CD14-positive monocyte (primary cell): Measurements from ENCODE around the gene LAMA3. TPM values are rescaled to one million over a fixed set of nuclear protein-coding genes. Genes with fewer than 3 reads are reported as not detected.

Experiments
- DNase-seq, 3 donors: peaks; one replicate each; pipeline ENCODE4 v3.0.0-alpha.2; 2011 to 2022
- H2AFZ ChIP-seq: 2 replicates; pipeline ENCODE4 v1.6.0; 2012; ENCODE audit warnings: mild to moderate bottlenecking, low read depth, low read length, inconsistent platforms; ENCODE audit not compliant: insufficient read depth, poor library complexity, severe bottlenecking
- H3K27ac ChIP-seq, 2 donors: 1 replicate in 1 of 2; 2 replicates in 1 of 2; pipeline ENCODE4 v1.5.1; 2012 to 2013; ENCODE audit warnings: low read length in 2 of 2, control low read depth in 1 of 2, inconsistent platforms in 1 of 2, low read depth in 1 of 2, mild to moderate bottlenecking in 1 of 2
- H3K27me3 ChIP-seq, 2 donors: one replicate each; pipeline versions ENCODE4 v1.6.0 to v1.6.1; 2011 to 2013; ENCODE audit warnings: low read length in 2 of 2; ENCODE audit not compliant: control insufficient read depth in 2 of 2, insufficient read depth in 2 of 2
- H3K36me3 ChIP-seq, 2 donors: replicated peaks in 1 of 2; 1 replicate in 1 of 2; 2 replicates in 1 of 2; pipeline versions ENCODE4 v1.5.1 to v1.6.1; 2012 to 2013; ENCODE audit warnings: low read length in 2 of 2, control low read depth in 1 of 2, inconsistent platforms in 1 of 2, mild to moderate bottlenecking in 1 of 2; ENCODE audit not compliant: insufficient read depth in 2 of 2, control insufficient read depth in 1 of 2
- H3K4me1 ChIP-seq, 2 donors: 1 replicate in 1 of 2; 2 replicates in 1 of 2; pipeline versions ENCODE4 v1.5.1 to v1.6.1; 2012 to 2013; ENCODE audit warnings: low read length in 2 of 2, control low read depth in 1 of 2, inconsistent platforms in 1 of 2, mild to moderate bottlenecking in 1 of 2, moderate library complexity in 1 of 2; ENCODE audit not compliant: insufficient read depth in 2 of 2, control insufficient read depth in 1 of 2
- H3K4me2 ChIP-seq: replicated peaks from 2 replicates; pipeline ENCODE3; 2012; ENCODE audit warnings: low read length, moderate library complexity, mild to moderate bottlenecking; ENCODE audit not compliant: poor library complexity, severe bottlenecking; ENCODE audit errors: extremely low read depth
- H3K4me3 ChIP-seq, 3 experiments: fragments of 200-600 bp in 1 of 3; sonication (generic) in 1 of 3; replicated peaks in 1 of 3; 1 replicate in 2 of 3; 2 replicates in 1 of 3; pipeline ENCODE4 v1.5.1; 2011 to 2013; ENCODE audit warnings: low read length in 3 of 3, mild to moderate bottlenecking in 3 of 3, control low read depth in 2 of 3, low read depth in 2 of 3, inconsistent platforms in 1 of 3, moderate library complexity in 1 of 3
- H3K79me2 ChIP-seq: 2 replicates; pipeline ENCODE4 v1.6.0; 2012; ENCODE audit warnings: mild to moderate bottlenecking, control low read depth, inconsistent platforms, low read length, moderate library complexity; ENCODE audit not compliant: insufficient read depth
- H3K9ac ChIP-seq: 2 replicates; pipeline ENCODE4 v1.6.0; 2017; ENCODE audit warnings: low read length, mild to moderate bottlenecking; ENCODE audit not compliant: insufficient read depth, poor library complexity, severe bottlenecking
- H3K9me3 ChIP-seq, 2 donors: replicated peaks in 1 of 2; 1 replicate in 1 of 2; 2 replicates in 1 of 2; pipeline versions ENCODE4 v1.5.1 to v1.6.1; 2012 to 2013; ENCODE audit warnings: low read length in 2 of 2, control low read depth in 1 of 2; ENCODE audit not compliant: control insufficient read depth in 1 of 2, insufficient read depth in 1 of 2
- H4K20me1 ChIP-seq: 2 replicates; pipeline ENCODE4 v1.6.0; 2012; ENCODE audit warnings: mild to moderate bottlenecking, low read length, control low read depth, moderate library complexity; ENCODE audit not compliant: insufficient read depth
- H3K27ac Mint-ChIP-seq, 7 donors: one replicate each; pipeline ENCODE4 v1.8.0; 2020; ENCODE audit warnings: mild to moderate bottlenecking in 7 of 7, mixed read lengths in 7 of 7, moderate library complexity in 6 of 7, inconsistent platforms in 2 of 7
- H3K27me3 Mint-ChIP-seq, 3 donors: one replicate each; pipeline ENCODE4 v1.8.0; 2021 to 2022; ENCODE audit warnings: low read depth in 3 of 3, mild to moderate bottlenecking in 3 of 3, mixed read lengths in 3 of 3, moderate library complexity in 3 of 3, inconsistent platforms in 1 of 3
- H3K36me3 Mint-ChIP-seq, 2 donors: one replicate each; pipeline ENCODE4 v1.8.0; 2020; ENCODE audit warnings: mixed read lengths in 2 of 2, inconsistent platforms in 1 of 2, mild to moderate bottlenecking in 1 of 2
- H3K4me1 Mint-ChIP-seq: one replicate; pipeline ENCODE4 v1.8.0; 2020; ENCODE audit warnings: mild to moderate bottlenecking, mixed read lengths
- H3K4me3 Mint-ChIP-seq, 2 donors: one replicate each; pipeline ENCODE4 v1.8.0; 2020; ENCODE audit warnings: mild to moderate bottlenecking in 2 of 2, mixed read lengths in 2 of 2, moderate library complexity in 1 of 2
- H3K9me3 Mint-ChIP-seq, 7 donors: one replicate each; pipeline ENCODE4 v1.8.0; 2020 to 2022; ENCODE audit warnings: mixed read lengths in 7 of 7, mild to moderate bottlenecking in 6 of 7, moderate library complexity in 6 of 7, inconsistent platforms in 2 of 7
- WGBS: methylation state at CpG from one replicate; pipeline ENCODE4 v1.1.5; 2013; ENCODE audit warnings: missing lambda C conversion rate; ENCODE audit not compliant: insufficient coverage; 5-methylcytosine and 5-hydroxymethylcytosine counted together
- intact Hi-C, 2 donors: fragments of 100-400 bp; cut with micrococcal nuclease; formaldehyde crosslinking; loops; one replicate each; pipeline versions ENCODE4 v1.15.0 to v1.15.1; 2023
- polyA plus RNA-seq, 3 donors: library from polyadenylated mRNA; depleted of rRNA in 1 of 3; unstranded in 2 of 3; stranded (reverse) in 1 of 3; fragments of 300-500 nt in 2 of 3; fragments of >200 nt in 1 of 3; fragmentation: Illumina TruSeq in 2 of 3; gene quantifications; 1 replicate in 2 of 3; 2 replicates in 1 of 3; pipeline ENCODE4 v1.2.3, GENCODE V29; 2012 to 2021
- TF ChIP-seq, protein P1 (sequence below): fragments of 200-600 bp; IDR thresholded peaks from one replicate; pipeline ENCODE4 v1.8.0; 2022; ENCODE audit warnings: antibody characterized with exemption, mild to moderate bottlenecking

LAMA3 gene
- polyA plus RNA-seq, 3 donors, result not detected

DNA sequence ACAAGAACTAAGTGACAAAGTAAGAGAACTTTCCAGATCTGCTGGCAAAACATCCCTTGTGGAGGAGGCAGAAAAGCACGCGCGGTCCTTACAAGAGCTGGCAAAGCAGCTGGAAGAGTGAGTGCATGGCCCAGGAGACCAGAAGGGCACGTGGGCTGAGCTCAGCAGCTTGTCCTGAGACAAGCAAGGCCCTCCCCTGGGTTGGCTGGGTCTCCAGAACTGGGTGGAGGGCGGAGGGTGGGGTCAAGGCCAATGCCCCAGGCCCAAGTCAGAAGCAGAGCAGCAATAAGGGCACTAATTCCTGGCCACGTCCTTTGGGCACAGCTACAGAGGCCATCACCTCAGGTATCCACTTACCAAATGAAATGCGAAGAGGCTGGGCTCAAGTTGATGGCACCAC, 214.7 kb downstream of the LAMA3 start:
- Mint-ChIP-seq H3K27ac (no peak overlapping the region), H3K4me1 (no peaks in the 10 kb centered on the region), H3K4me3 (no peak overlapping the region), H3K27me3 (peaks cover 0 to 3% (median 2%) of the 10 kb centered on the region in 3 donors), H3K9me3 (no peaks in the 10 kb centered on the region), H3K36me3 (no peaks in the 10 kb centered on the region)
- WGBS, result 98% methylated on average over 5 of the region's 7 CpGs
- H3K79me2 ChIP-seq, result no peaks in the 10 kb centered on the region
- H3K4me2 ChIP-seq, result no peak overlapping the region
- H3K36me3 ChIP-seq, result no peaks in the 10 kb centered on the region
- no peaks in the 10 kb centered on the region for H3K27me3 ChIP-seq
- no peak for DNase-seq
- H3K9me3 ChIP-seq, result no peaks in the 10 kb centered on the region
- intact Hi-C loops, result no loop called here
- no peak overlapping the region for H2AFZ ChIP-seq
- TF ChIP-seq, protein P1, sequence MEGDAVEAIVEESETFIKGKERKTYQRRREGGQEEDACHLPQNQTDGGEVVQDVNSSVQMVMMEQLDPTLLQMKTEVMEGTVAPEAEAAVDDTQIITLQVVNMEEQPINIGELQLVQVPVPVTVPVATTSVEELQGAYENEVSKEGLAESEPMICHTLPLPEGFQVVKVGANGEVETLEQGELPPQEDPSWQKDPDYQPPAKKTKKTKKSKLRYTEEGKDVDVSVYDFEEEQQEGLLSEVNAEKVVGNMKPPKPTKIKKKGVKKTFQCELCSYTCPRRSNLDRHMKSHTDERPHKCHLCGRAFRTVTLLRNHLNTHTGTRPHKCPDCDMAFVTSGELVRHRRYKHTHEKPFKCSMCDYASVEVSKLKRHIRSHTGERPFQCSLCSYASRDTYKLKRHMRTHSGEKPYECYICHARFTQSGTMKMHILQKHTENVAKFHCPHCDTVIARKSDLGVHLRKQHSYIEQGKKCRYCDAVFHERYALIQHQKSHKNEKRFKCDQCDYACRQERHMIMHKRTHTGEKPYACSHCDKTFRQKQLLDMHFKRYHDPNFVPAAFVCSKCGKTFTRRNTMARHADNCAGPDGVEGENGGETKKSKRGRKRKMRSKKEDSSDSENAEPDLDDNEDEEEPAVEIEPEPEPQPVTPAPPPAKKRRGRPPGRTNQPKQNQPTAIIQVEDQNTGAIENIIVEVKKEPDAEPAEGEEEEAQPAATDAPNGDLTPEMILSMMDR, result no peak
- H3K4me1 ChIP-seq, result no peaks in the 10 kb centered on the region
- H3K27ac ChIP-seq, result no peak overlapping the region
- no peak overlapping the region for H3K4me3 ChIP-seq
- no peaks in the 10 kb centered on the region for H4K20me1 ChIP-seq
- H3K9ac ChIP-seq, result no peak overlapping the region

- Histone ChIP-seq H3K27me3 (no peaks in the 10 kb centered on the region), H3K27ac (no peak overlapping the region), H3K4me2 (no peak overlapping the region), H3K4me3 (no peak overlapping the region), H2AFZ (no peak overlapping the region), H4K20me1 (no peaks in the 10 kb centered on the region), H3K9ac (no peak overlapping the region), H3K79me2 (no peaks in the 10 kb centered on the region), H3K4me1 (no peaks in the 10 kb centered on the region), H3K9me3 (no peaks in the 10 kb centered on the region), H3K36me3 (no peaks in the 10 kb centered on the region)
- H3K36me3 Mint-ChIP-seq, result no peaks in the 10 kb centered on the region
- WGBS, result 100% methylated on average over 2 of the region's 2 CpGs
- H3K4me1 Mint-ChIP-seq, result no peaks in the 10 kb centered on the region
- no peak overlapping the region for H3K4me3 Mint-ChIP-seq
- no peak for DNase-seq
- TF ChIP-seq, protein P1, result no peak
- peaks cover 0 to 2% (median 0%) of the 10 kb centered on the region in 3 donors for H3K27me3 Mint-ChIP-seq
- H3K27ac Mint-ChIP-seq, result no peak overlapping the region
- intact Hi-C loops, result no loop called here
- H3K9me3 Mint-ChIP-seq, result no peaks in the 10 kb centered on the region
Measured at GRCh38 chr18:23906658-23907057, 217.4 kb downstream of the LAMA3 start.
